Left lung (tissue), 10 donors: ENCODE measurements around the gene NUDT6. TPM values are rescaled to one million over a fixed set of nuclear protein-coding genes. Genes with fewer than 3 reads are reported as not detected.
"Not testable (repeated sequence)": the region's sequence is repeated elsewhere in the genome, so short reads cannot be mapped to it uniquely, and the experiment has no call there.

Experiments
- ATAC-seq: fragments of 200-7000 bp; cut with Tn5 transposase; one replicate; pipeline ENCODE4 v1.9.1; 2020; ENCODE audit warnings: moderate library complexity
- DNase-seq, 4 donors: peaks; one replicate each; pipeline ENCODE4 v3.0.0-alpha.2; 2013 to 2020
- H3K27ac ChIP-seq, 2 donors: fragments of 200-600 bp; sonication (generic) in 1 of 2; one replicate each; pipeline versions ENCODE4 v1.5.0 to v1.8.0; 2020 to 2021
- H3K27me3 ChIP-seq, 2 donors: fragments of 200-600 bp; sonication (generic) in 1 of 2; one replicate each; pipeline versions ENCODE4 v1.5.0 to v1.8.0; 2020 to 2021
- H3K36me3 ChIP-seq, 2 donors: fragments of 200-600 bp; sonication (generic) in 1 of 2; one replicate each; pipeline versions ENCODE4 v1.5.0 to v1.8.0; 2020 to 2021
- H3K4me1 ChIP-seq, 2 donors: fragments of 200-600 bp; one replicate each; pipeline ENCODE4 v1.8.0; 2021
- H3K4me3 ChIP-seq, 2 donors: fragments of 200-600 bp; sonication (generic) in 1 of 2; one replicate each; pipeline versions ENCODE4 v1.5.0 to v1.8.0; 2020 to 2021; ENCODE audit warnings: mild to moderate bottlenecking in 1 of 2
- H3K9me3 ChIP-seq, 2 donors: fragments of 200-600 bp; sonication (generic) in 1 of 2; one replicate each; pipeline versions ENCODE4 v1.5.0 to v1.8.0; 2020 to 2021
- CTCF ChIP-seq, 2 donors: fragments of 200-600 bp; sonication (generic) in 1 of 2; IDR thresholded peaks; one replicate each; pipeline versions ENCODE4 v1.5.0 to v1.8.0; 2021; ENCODE audit warnings: antibody characterized with exemption in 2 of 2
- intact Hi-C, 2 donors: fragments of 100-400 bp; cut with DNase I; formaldehyde crosslinking; loops; one replicate each; pipeline versions ENCODE4 v1.11.2 to v1.14.2; 2022
- polyA plus RNA-seq, 6 donors: library from polyadenylated mRNA; unstranded; fragments of 120-200 nt; gene quantifications; one replicate each; pipeline ENCODE4 v1.2.1, GENCODE V29; 2013; ENCODE audit not compliant: insufficient read length in 6 of 6
- total RNA-seq, 2 donors: library from RNA; stranded (reverse); fragmentation: NEBNext Ultra II Directional; extraction: Animal tissue kit (Norgen Biotek cat#: 25700); gene quantifications; one replicate each; pipeline ENCODE4 v1.2.1, GENCODE V29; 2021
- donor health status: DM: no; HTN: yes; CAD: no.
- donor health status: DM: no; HTN: no; CAD: no.

The NUDT6 gene
- total and polyA plus RNA-seq, 8 donors, result 5.1 to 19.9 (median 14.7) TPM

GRCh38 chr4:122845760-122846159, 76.6 kb downstream of the NUDT6 start:
- Histone ChIP-seq H3K4me3 (no peak overlapping the region), H3K9me3 (no peaks in the 10 kb centered on the region), H3K27me3 (no peaks in the 10 kb centered on the region), H3K4me1 (no peaks in the 10 kb centered on the region), H3K36me3 (no peaks in the 10 kb centered on the region), H3K27ac (no peak overlapping the region)
- ATAC-seq (no peak), DNase-seq (no peak)
- intact Hi-C loops, result no loop called here
- TF ChIP-seq CTCF (IDR thresholded peaks at IDR 0.05), result no peak

GRCh38 chr4:122845066-122845465, 77.3 kb downstream of the NUDT6 start:
- ATAC-seq (no peak), DNase-seq (no peak)
- no peak for TF ChIP-seq CTCF (IDR thresholded peaks at IDR 0.05)
- Histone ChIP-seq H3K4me3 (no peak overlapping the region), H3K27ac (no peak overlapping the region), H3K9me3 (no peaks in the 10 kb centered on the region), H3K27me3 (no peaks in the 10 kb centered on the region), H3K36me3 (no peaks in the 10 kb centered on the region), H3K4me1 (no peaks in the 10 kb centered on the region)
- intact Hi-C loops, result no loop called here

GRCh38 chr4:122844391-122844790, 78.0 kb downstream of the NUDT6 start:
- H3K27ac ChIP-seq, DNase-seq, H3K9me3 ChIP-seq, H3K4me3 ChIP-seq, H3K36me3 ChIP-seq, ATAC-seq, intact Hi-C loops, H3K27me3 ChIP-seq, H3K4me1 ChIP-seq: not testable (repeated sequence)

GRCh38 chr4:122842984-122843531, 79.3 kb downstream of the NUDT6 start:
- intact Hi-C loops, result no loop called here
- H3K36me3 ChIP-seq, result no peaks in the 10 kb centered on the region
- H3K4me1 ChIP-seq, result no peaks in the 10 kb centered on the region
- no peak overlapping the region for H3K27ac ChIP-seq
- no peak for DNase-seq
- H3K9me3 ChIP-seq, result no peaks in the 10 kb centered on the region
- TF ChIP-seq CTCF (IDR thresholded peaks at IDR 0.05), result no peak
- H3K4me3 ChIP-seq, result no peak overlapping the region
- no peak for ATAC-seq
- H3K27me3 ChIP-seq, result no peaks in the 10 kb centered on the region

Other genes with a start within 250 kb of the NUDT6 start
- 1 to 10 TPM; 2.5 to 3.4 TPM for gene BBS12, start 189.9 kb downstream of the NUDT6 start, total RNA-seq
- gene BBS12, start 189.9 kb downstream of the NUDT6 start, polyA plus RNA-seq, result 1 to 10 TPM; 5.2 to 6.4 (median 5.7) TPM
- 10 to 100 TPM in 1 of 2 donors, 1 to 10 TPM in 1; 6.5 to 14.7 TPM for gene FGF2, start 95.8 kb downstream of the NUDT6 start, total RNA-seq
- 1 to 10 TPM; 6.5 to 8.4 (median 7.2) TPM for gene FGF2, start 95.8 kb downstream of the NUDT6 start, polyA plus RNA-seq